ENCODE results near the gene LRATD1. TPM values are rescaled to one million over a fixed set of nuclear protein-coding genes. Genes with fewer than 3 reads are reported as not detected.

Gene LRATD1
- polyA plus RNA-seq, 1 donor from 2014 or later = 81.4 TPM

DNA sequence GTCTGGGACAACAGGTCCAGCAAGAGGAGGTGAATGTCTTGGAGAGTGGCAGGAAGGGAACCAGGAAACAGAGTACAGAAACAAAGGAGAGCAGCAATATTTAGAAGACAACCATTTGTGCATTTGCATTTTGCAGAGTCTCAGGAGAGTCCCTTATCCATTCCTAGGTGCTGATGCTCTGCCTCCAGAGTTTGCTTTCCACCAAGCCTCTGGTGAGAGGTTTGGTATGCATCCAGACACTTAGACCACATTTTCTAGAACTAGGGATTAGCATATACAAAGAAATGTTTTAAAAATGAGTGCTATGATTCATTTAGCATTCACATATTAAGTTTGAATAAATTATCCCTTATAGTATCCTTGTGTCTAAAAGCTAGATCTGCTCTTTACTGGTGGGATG is 18.5 kb upstream of the LRATD1 start:
- no peak overlapping the region for H2AFZ ChIP-seq (ENCODE audit: low read depth, low read length)
- no peaks in the 10 kb centered on the region for H3K9me3 ChIP-seq (ENCODE audit: low read length)
- H3K36me3 ChIP-seq (ENCODE audit: insufficient read depth, low read length) = no peaks in the 10 kb centered on the region
- H3K9ac ChIP-seq (ENCODE audit: low read length) = no peak overlapping the region
- no peaks in the 10 kb centered on the region for H3K27me3 ChIP-seq (ENCODE audit: insufficient read depth, low read depth, low read length)
- H3K27ac ChIP-seq (ENCODE audit: low read length) = no peak overlapping the region
- no peaks in the 10 kb centered on the region for H3K79me2 ChIP-seq (replicated peaks; ENCODE audit: insufficient read depth, low read length)
- TF ChIP-seq REST (IDR thresholded peaks at IDR 0.05; ENCODE audit: borderline replicate concordance) (no peak), RAD21 (conservative IDR thresholded peaks at IDR 0.05) (no peak), POLR2AphosphoS5 (IDR thresholded peaks at IDR 0.05) (no peak), MXI1 (conservative IDR thresholded peaks at IDR 0.05; ENCODE audit: poor library complexity, severe bottlenecking) (no peak), EP300 (conservative IDR thresholded peaks at IDR 0.05; ENCODE audit: poor library complexity, severe bottlenecking) (no peak), CTCF (IDR thresholded peaks at IDR 0.05; ENCODE audit: poor library complexity, severe bottlenecking) (no peak)
- no peak overlapping the region for H3K4me2 ChIP-seq (ENCODE audit: low read length)
- H3K9me2 ChIP-seq (ENCODE audit: insufficient read depth, low read length) = no peaks in the 10 kb centered on the region
- no peaks in the 10 kb centered on the region for H4K20me1 ChIP-seq (ENCODE audit: insufficient read depth)
- no peak overlapping the region for H3K4me3 ChIP-seq (ENCODE audit: low read length)
- H3F3A ChIP-seq (ENCODE audit: insufficient read depth, low read length, poor library complexity, severe bottlenecking) = no peaks in the 10 kb centered on the region

DNA sequence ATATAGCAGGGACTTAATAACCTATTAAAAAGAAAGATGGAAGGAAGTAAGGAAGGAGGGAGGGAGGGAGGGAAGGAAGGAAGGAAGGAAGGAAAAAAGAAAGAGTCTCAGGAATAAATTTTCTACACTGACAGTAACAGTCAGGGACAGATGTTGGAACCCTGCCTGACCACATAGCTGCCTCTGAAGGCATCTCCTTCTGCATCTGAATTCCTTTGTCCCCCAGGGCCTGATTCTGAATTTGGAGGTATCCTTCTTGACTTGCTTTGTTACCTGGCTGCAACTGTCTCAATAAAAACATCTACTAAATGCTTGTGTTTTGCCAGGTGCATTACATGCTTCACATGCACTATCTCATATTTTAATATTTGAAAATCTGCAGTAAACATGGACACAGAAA is 17.4 kb upstream of the LRATD1 start:
- TF ChIP-seq EZH2 (IDR thresholded peaks at IDR 0.05; ENCODE audit: borderline replicate concordance, insufficient read depth, low read length, poor library complexity, severe bottlenecking) (no peak), POLR2AphosphoS5 (IDR thresholded peaks at IDR 0.05) (no peak), CTCF (IDR thresholded peaks at IDR 0.05; ENCODE audit: poor library complexity, severe bottlenecking) (no peak), REST (IDR thresholded peaks at IDR 0.05; ENCODE audit: borderline replicate concordance) (no peak), MXI1 (conservative IDR thresholded peaks at IDR 0.05; ENCODE audit: poor library complexity, severe bottlenecking) (no peak), SMC3 (conservative IDR thresholded peaks at IDR 0.05; ENCODE audit: poor library complexity) (no peak), RAD21 (conservative IDR thresholded peaks at IDR 0.05) (no peak), TAF1 (IDR thresholded peaks at IDR 0.05; ENCODE audit: low read depth) (no peak), EP300 (conservative IDR thresholded peaks at IDR 0.05; ENCODE audit: poor library complexity, severe bottlenecking) (no peak)
- Histone ChIP-seq H3F3A (ENCODE audit: insufficient read depth, low read length, poor library complexity, severe bottlenecking) (no peaks in the 10 kb centered on the region), H4K20me1 (ENCODE audit: insufficient read depth) (no peaks in the 10 kb centered on the region), H3K9me2 (ENCODE audit: insufficient read depth, low read length) (no peaks in the 10 kb centered on the region), H3K27me3 (ENCODE audit: insufficient read depth, low read depth, low read length) (no peaks in the 10 kb centered on the region), H3K79me2 (replicated peaks; ENCODE audit: insufficient read depth, low read length) (no peaks in the 10 kb centered on the region), H3K27ac (ENCODE audit: low read length) (no peak overlapping the region), H3K9me3 (ENCODE audit: low read length) (no peaks in the 10 kb centered on the region), H3K36me3 (ENCODE audit: insufficient read depth, low read length) (no peaks in the 10 kb centered on the region), H3K4me2 (ENCODE audit: low read length) (no peak overlapping the region), H3K4me3 (ENCODE audit: low read length) (no peak overlapping the region), H3K9ac (ENCODE audit: low read length) (no peak overlapping the region), H2AFZ (ENCODE audit: low read depth, low read length) (no peak overlapping the region)

Measured in neural cell (in vitro differentiated cells).